Transverse colon (tissue), 4 donors: ENCODE data around the gene RNF207. TPM values are rescaled to one million over a fixed set of nuclear protein-coding genes. Genes with fewer than 3 reads are reported as not detected.

Experiments used
- DNase-seq: peaks from one replicate; pipeline ENCODE4 v3.0.0-alpha.2; 2019
- H3K27ac ChIP-seq, 4 donors: fragments of 200-600 bp; sonication (generic); 2 replicates each; pipeline ENCODE4 v1.5.1; 2016 to 2018; ENCODE audit warnings: inconsistent platforms in 4 of 4
- H3K27me3 ChIP-seq: fragments of 200-600 bp; sonication (generic); 2 replicates; pipeline ENCODE4 v1.5.1; 2017; ENCODE audit warnings: inconsistent platforms
- H3K36me3 ChIP-seq, 4 donors: fragments of 200-600 bp; sonication (generic); 2 replicates each; pipeline ENCODE4 v1.5.1; 2017 to 2019; ENCODE audit warnings: inconsistent platforms in 4 of 4
- H3K4me1 ChIP-seq, 4 donors: fragments of 200-600 bp; sonication (generic); 2 replicates each; pipeline ENCODE4 v1.5.1; 2017 to 2020; ENCODE audit warnings: inconsistent platforms in 4 of 4
- H3K4me3 ChIP-seq, 4 donors: fragments of 200-600 bp; sonication (generic); 1 replicate in 1 of 4; 2 replicates in 3 of 4; pipeline versions ENCODE4 v1.5.1 to v1.6.1; 2017 to 2019; ENCODE audit warnings: inconsistent platforms in 4 of 4
- H3K9me3 ChIP-seq, 2 donors: fragments of 200-600 bp; sonication (generic); 2 replicates each; pipeline ENCODE4 v1.5.1; 2017 to 2019; ENCODE audit warnings: inconsistent platforms in 2 of 2
- EP300 ChIP-seq: sonication (generic); formaldehyde crosslinking; IDR thresholded peaks from one replicate; pipeline ENCODE4 v1.6.1; 2017; ENCODE audit warnings: antibody characterized with exemption, low read depth
- POLR2A ChIP-seq: fragments of 450-650 bp; IDR thresholded peaks from one replicate; pipeline ENCODE4 v1.6.1; 2016; ENCODE audit warnings: antibody characterized with exemption, mild to moderate bottlenecking, moderate library complexity
- POLR2AphosphoS5 ChIP-seq, 3 donors: sonication (generic); formaldehyde crosslinking; IDR thresholded peaks; one replicate each; pipeline ENCODE4 v1.6.1; 2016; ENCODE audit warnings: antibody characterized with exemption in 3 of 3
- WGBS, 2 donors: methylation state at CpG; one replicate each; pipeline ENCODE4 v1.1.5; 2018; ENCODE audit warnings: low coverage in 1 of 2; 5-methylcytosine and 5-hydroxymethylcytosine counted together
- in situ Hi-C, 4 donors: fragments of 200-750 bp; cut with MboI; loops; one replicate each; pipeline versions ENCODE4 v1.15.0 to v1.15.1; 2017; ENCODE audit warnings: low sequenced_read_pairs in 3 of 4, low pct_ligation_motif_present in 1 of 4, low pct_unique_long_range_greater_than_20kb in 1 of 4
- intact Hi-C: fragments of 100-400 bp; cut with DNase I; formaldehyde crosslinking; loops from one replicate; pipeline ENCODE4 v1.15.1; 2023; ENCODE audit warnings: low total_unique reads
- total RNA-seq, 4 donors: library from RNA; depleted of rRNA; stranded (reverse); fragments of >200 nt; gene quantifications; one replicate each; pipeline ENCODE4 v1.1.0, GENCODE V29; 2016
- TF ChIP-seq, protein P1 (sequence below), 5 experiments: fragments of 200-600 bp in 3 of 5; fragments of 450-650 bp in 2 of 5; sonication (generic) in 3 of 5; IDR thresholded peaks; 1 replicate in 2 of 5; 2 replicates in 3 of 5; pipeline ENCODE4 v1.5.1; 2016 to 2017; ENCODE audit warnings: antibody characterized with exemption in 5 of 5, inconsistent platforms in 3 of 5, mild to moderate bottlenecking in 2 of 5, moderate library complexity in 1 of 5

The RNF207 gene
- total RNA-seq, 4 donors from 2014 or later = 82.6 to 1,341 (median 190) TPM

DNA sequence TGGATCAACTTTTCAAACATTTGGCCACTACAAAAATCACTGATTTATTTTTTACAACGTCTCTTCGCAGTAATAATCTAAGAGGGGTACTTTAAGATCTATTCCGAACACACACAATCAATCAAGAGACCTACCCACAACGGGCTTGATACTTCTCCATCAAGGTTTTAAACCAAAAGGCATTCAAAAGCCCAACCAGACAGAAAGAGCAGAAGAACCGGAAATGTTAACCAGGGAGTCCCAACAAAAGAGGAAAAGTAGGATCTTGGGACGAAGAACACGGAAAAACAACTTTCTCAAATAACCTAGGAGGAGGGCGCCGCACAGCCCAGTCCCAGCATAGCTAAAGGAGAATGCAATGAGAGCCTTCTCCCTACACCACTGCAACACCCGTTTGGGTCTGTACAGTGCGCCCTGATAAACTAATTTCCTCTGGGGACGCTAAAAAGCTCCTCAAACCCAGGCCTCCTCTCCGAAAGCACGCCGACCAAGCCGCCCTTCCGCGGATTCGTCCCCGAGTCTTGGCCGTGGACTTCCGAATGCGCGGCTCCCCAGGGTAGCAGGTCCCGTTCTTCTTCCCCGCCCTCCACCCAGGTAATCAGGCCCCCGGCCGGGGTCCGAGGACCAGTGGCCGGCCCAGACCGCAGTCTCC lies 7.1 kb upstream of the RNF207 start:
- H3K4me1 ChIP-seq = peaks cover 13 to 30% (median 19%) of the 10 kb centered on the region in 4 donors
- H3K9me3 ChIP-seq = no peaks in the 10 kb centered on the region
- in situ Hi-C loops = no loop called here
- H3K27ac ChIP-seq = peak overlapping the region; percentile 81 to 89 (median 88)
- TF ChIP-seq, protein P1, sequence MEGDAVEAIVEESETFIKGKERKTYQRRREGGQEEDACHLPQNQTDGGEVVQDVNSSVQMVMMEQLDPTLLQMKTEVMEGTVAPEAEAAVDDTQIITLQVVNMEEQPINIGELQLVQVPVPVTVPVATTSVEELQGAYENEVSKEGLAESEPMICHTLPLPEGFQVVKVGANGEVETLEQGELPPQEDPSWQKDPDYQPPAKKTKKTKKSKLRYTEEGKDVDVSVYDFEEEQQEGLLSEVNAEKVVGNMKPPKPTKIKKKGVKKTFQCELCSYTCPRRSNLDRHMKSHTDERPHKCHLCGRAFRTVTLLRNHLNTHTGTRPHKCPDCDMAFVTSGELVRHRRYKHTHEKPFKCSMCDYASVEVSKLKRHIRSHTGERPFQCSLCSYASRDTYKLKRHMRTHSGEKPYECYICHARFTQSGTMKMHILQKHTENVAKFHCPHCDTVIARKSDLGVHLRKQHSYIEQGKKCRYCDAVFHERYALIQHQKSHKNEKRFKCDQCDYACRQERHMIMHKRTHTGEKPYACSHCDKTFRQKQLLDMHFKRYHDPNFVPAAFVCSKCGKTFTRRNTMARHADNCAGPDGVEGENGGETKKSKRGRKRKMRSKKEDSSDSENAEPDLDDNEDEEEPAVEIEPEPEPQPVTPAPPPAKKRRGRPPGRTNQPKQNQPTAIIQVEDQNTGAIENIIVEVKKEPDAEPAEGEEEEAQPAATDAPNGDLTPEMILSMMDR (IDR thresholded peaks at IDR 0.05) = no peak
- TF ChIP-seq POLR2AphosphoS5 (IDR thresholded peaks at IDR 0.05) (no peak), EP300 (no peak), POLR2A (no peak)
- H3K36me3 ChIP-seq = peaks cover 0 to 32% (median 15%) of the 10 kb centered on the region in 4 donors
- 0% methylated on average over 2 to 28 of the region's 31 CpGs for WGBS, 2 donors
- H3K4me3 ChIP-seq = peak overlapping the region; percentile 87 to 99 (median 94)
- H3K27me3 ChIP-seq = no peaks in the 10 kb centered on the region
- intact Hi-C loops = no loop called here
- no peak for DNase-seq

DNA sequence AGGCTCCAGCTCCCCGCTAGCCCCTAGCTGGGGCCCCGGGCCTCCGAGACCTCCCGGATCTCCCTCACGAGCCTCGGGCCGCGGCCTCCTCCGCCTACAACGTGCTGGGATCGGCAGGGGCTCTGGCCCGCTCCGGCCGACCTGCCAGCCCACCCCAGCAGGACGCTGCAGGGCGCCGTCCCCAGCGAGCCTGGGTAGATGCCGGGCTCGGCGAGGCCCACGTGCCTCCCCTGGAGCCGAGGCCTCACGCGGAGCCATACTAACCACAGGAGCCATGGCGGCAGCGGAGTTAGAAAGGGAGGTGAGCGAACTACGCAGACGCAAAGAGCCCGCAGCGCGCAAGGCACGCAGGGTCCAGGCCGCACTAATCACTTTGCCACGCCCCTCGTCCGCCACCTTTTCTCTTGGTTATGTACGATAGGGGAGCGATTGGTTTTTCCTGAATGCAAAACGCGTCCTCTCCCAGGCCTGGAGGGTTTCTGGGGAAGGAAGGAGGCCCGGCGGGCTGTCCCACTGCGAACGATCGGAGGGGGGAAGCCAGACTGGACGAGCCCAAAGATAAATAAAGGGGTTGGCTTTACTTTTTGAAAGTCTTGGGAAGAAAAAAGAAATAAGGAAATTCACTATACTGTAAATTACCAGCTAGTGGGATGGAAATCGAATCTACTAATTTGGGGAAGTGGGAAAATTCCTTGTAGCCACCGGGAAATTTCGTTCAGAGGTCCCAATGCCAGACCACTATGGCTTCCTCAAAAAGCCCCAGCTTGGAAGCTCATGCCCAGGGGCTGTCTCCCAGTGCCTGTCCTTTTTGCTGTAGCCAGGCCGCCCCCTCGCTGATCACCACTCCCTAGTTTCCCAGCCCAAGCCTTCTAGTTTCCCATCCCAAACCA lies 6.4 kb upstream of the RNF207 start, which contains the start of gene RPL22:
Gene RPL22 (minus strand): TSS at position 298 of the 890 bp plus-strand sequence. CDS start 22 bp downstream, at position 276.
- peak within 1 kb of the TSS; percentile 87 to 99 (median 94) for H3K4me3 ChIP-seq
- DNase-seq = peak; percentile 99
- intact Hi-C loops (no loop called here), in situ Hi-C loops (no loop called here)
- no peaks in the 10 kb centered on the region for H3K9me3 ChIP-seq
- H3K27me3 ChIP-seq = no peaks in the 10 kb centered on the region
- whole genome bisulfite sequencing, 2 donors = 3 to 10% methylated on average over 2 to 50 of the region's 53 CpGs
- peak; percentile 86 to 93 (median 92) for TF ChIP-seq POLR2AphosphoS5 (IDR thresholded peaks at IDR 0.05)
- peak; percentile 75 for TF ChIP-seq POLR2A
- TF ChIP-seq, protein P1 (IDR thresholded peaks at IDR 0.05) = no peak
- peaks cover 0 to 24% (median 11%) of the 10 kb centered on the region in 4 donors for H3K36me3 ChIP-seq
- H3K27ac ChIP-seq = peak within 1 kb of the TSS; percentile 81 to 89 (median 88)
- H3K4me1 ChIP-seq = peaks cover 13 to 32% (median 19%) of the 10 kb centered on the region in 4 donors

DNA sequence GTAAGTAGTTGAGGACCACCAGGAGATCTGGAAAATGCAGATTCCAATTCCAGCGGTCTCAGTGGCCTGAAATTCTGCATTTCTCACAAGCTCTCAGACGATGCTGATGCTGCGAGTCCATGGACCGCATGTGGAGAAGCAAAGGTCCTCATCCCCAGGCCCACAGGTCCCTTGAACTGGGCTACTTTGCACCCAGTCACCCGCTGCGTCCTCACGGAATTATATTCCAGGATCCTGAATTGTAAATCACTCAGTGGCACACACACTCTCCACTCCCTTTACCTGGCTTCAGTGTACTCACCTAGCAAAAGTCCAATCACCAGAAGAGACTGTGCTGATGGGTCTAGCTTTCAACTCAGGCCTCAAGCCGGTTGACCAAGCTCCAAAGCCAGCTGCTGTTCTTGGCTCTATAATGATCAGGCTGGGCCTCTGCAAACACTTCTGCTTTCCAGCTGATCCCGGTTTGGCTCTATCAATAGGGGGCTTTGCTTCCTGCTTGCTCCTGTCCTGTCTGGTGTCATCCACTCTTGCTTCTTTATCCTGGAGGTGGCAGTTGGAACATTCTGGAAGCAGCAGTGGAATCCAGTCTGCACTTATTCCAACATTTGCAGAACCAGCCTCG lies 5.6 kb upstream of the RNF207 start:
- intact Hi-C loops = no loop called here

More for the DNA sequence above, 5.6 kb upstream of the RNF207 start:
- H3K4me3 ChIP-seq = peak overlapping the region in 3 of 4 donors; percentile 93 to 99 (median 94)
- TF ChIP-seq POLR2AphosphoS5 (IDR thresholded peaks at IDR 0.05) (no peak), EP300 (no peak), POLR2A (no peak)
- TF ChIP-seq, protein P1 (IDR thresholded peaks at IDR 0.05) = no peak
- in situ Hi-C loops = no loop called here
- 71 to 83% methylated on average over 1 to 10 of the region's 10 CpGs for WGBS, 2 donors
- H3K36me3 ChIP-seq = peaks cover 0 to 18% (median 7%) of the 10 kb centered on the region in 4 donors
- H3K27ac ChIP-seq = peak overlapping the region; percentile 81 to 89 (median 88)
- peaks cover 13 to 39% (median 26%) of the 10 kb centered on the region in 4 donors for H3K4me1 ChIP-seq
- DNase-seq = no peak
- H3K9me3 ChIP-seq = no peaks in the 10 kb centered on the region
- H3K27me3 ChIP-seq = no peaks in the 10 kb centered on the region
